Activated CD8-positive, alpha-beta memory T cell treated with anti-CD3 and anti-CD28 coated beads, Interleukin-2, amount 10 ng/mL, durations not matched to agents 7 days and 5 days (primary cell): ENCODE results near the gene ULBP3. TPM values are rescaled to one million over a fixed set of nuclear protein-coding genes. Genes with fewer than 3 reads are reported as not detected.
"Not testable (repeated sequence)": the region's sequence is repeated elsewhere in the genome, so short reads cannot be mapped to it uniquely, and the experiment has no call there.

Experiments used
- ATAC-seq: fragments of 150-1000 bp; cut with Tn5 transposase; one replicate; pipeline ENCODE4 v1.10.0; 2021; ENCODE audit warnings: moderate library complexity
- CTCF ChIA-PET: fragments of 350-600 bp; sonication (Branson Sonifier 250); formaldehyde crosslinking; loops from one replicate; lab custom pipeline; 2021; ENCODE audit warnings: antibody characterized with exemption; lab: Charles Lee
- DNase-seq: peaks from one replicate; pipeline ENCODE4 v3.0.0-alpha.2; 2020
- H3K27ac Mint-ChIP-seq: one replicate; pipeline ENCODE4 v1.8.0; 2021; ENCODE audit warnings: mild to moderate bottlenecking, mixed read lengths
- H3K27me3 Mint-ChIP-seq: one replicate; pipeline ENCODE4 v1.8.0; 2021; ENCODE audit warnings: mixed read lengths
- H3K36me3 Mint-ChIP-seq: one replicate; pipeline ENCODE4 v1.8.0; 2021; ENCODE audit warnings: mild to moderate bottlenecking, mixed read lengths
- H3K4me1 Mint-ChIP-seq: one replicate; pipeline ENCODE4 v1.8.0; 2021; ENCODE audit warnings: mixed read lengths
- H3K4me3 Mint-ChIP-seq: one replicate; pipeline ENCODE4 v1.8.0; 2021; ENCODE audit warnings: mild to moderate bottlenecking, moderate library complexity, mixed read lengths
- H3K9me3 Mint-ChIP-seq: one replicate; pipeline ENCODE4 v1.8.0; 2022; ENCODE audit warnings: low read depth, mixed read lengths
- total RNA-seq, 2 experiments: library from RNA; stranded (reverse); gene quantifications; one replicate each; pipeline ENCODE4 v1.2.3, GENCODE V29; 2021

The ULBP3 gene
- total RNA-seq, 2 experiments from 2014 or later = 1.4 to 2.1 TPM

- Mint-ChIP-seq H3K4me3 (peak overlapping the region; percentile 40), H3K27me3 (peaks cover 83% of the 10 kb centered on the region), H3K27ac (peak overlapping the region; percentile 57), H3K4me1 (peaks cover 29% of the 10 kb centered on the region)
- ATAC-seq = peak; percentile 71
- CTCF ChIA-PET = interaction anchor here (3.4 kb wide), 1 partner anchor 25 kb away, joined by 23 read pairs; no protein-coding TSS in a partner anchor
- peak; percentile 72 for DNase-seq
- H3K9me3 Mint-ChIP-seq, H3K36me3 Mint-ChIP-seq: not testable (repeated sequence)
Measured at GRCh38 chr6:150015281-150016001, 53.5 kb downstream of the ULBP3 start.

- ATAC-seq = peak; percentile 13
- H3K27ac Mint-ChIP-seq, H3K36me3 Mint-ChIP-seq, DNase-seq, CTCF ChIA-PET, H3K9me3 Mint-ChIP-seq: not testable (repeated sequence)
- peak overlapping the region; percentile 40 for H3K4me3 Mint-ChIP-seq
- H3K4me1 Mint-ChIP-seq = peaks cover 29% of the 10 kb centered on the region
- H3K27me3 Mint-ChIP-seq = peaks cover 88% of the 10 kb centered on the region
Measured at GRCh38 chr6:150014623-150015280, 54.2 kb downstream of the ULBP3 start.

GRCh38 chr6:150013785-150014622, 54.9 kb downstream of the ULBP3 start:
- H3K4me3 Mint-ChIP-seq, H3K9me3 Mint-ChIP-seq, CTCF ChIA-PET, H3K27ac Mint-ChIP-seq, H3K36me3 Mint-ChIP-seq, DNase-seq: not testable (repeated sequence)
- peaks cover 29% of the 10 kb centered on the region for H3K4me1 Mint-ChIP-seq
- ATAC-seq = peak; percentile 35
- peaks cover 89% of the 10 kb centered on the region for H3K27me3 Mint-ChIP-seq

GRCh38 chr6:150012846-150013784, 55.8 kb downstream of the ULBP3 start:
- not testable (repeated sequence) for DNase-seq

More at GRCh38 chr6:150012846-150013784, 55.8 kb downstream of the ULBP3 start:
- H3K27ac Mint-ChIP-seq, CTCF ChIA-PET, ATAC-seq, H3K9me3 Mint-ChIP-seq, H3K36me3 Mint-ChIP-seq, H3K4me3 Mint-ChIP-seq: not testable (repeated sequence)
- Mint-ChIP-seq H3K27me3 (peaks cover 88% of the 10 kb centered on the region), H3K4me1 (peaks cover 35% of the 10 kb centered on the region)

Other genes starting within 250 kb of the ULBP3 start
- 1 to 10 TPM; 2.9 to 3.1 TPM for gene LRP11, start 204.8 kb downstream of the ULBP3 start, total RNA-seq
- gene RAET1E, start 171.0 kb downstream of the ULBP3 start, total RNA-seq = not detected
- not detected for gene RAET1G, start 146.0 kb downstream of the ULBP3 start, total RNA-seq
- gene ULBP2, start 127.1 kb downstream of the ULBP3 start, total RNA-seq = under 1 TPM; 0.80 to 0.99 TPM
- 1 to 10 TPM in 1 of 2 experiments, under 1 TPM in 1; 0.82 to 1.2 TPM for gene ULBP1, start 105.2 kb downstream of the ULBP3 start, total RNA-seq
- gene RAET1L, start 43.6 kb downstream of the ULBP3 start, total RNA-seq = not detected
- gene PPP1R14C, start 73.9 kb upstream of the ULBP3 start, total RNA-seq = under 1 TPM in 1 of 2 experiments, not detected in 1; 0.09 TPM